Measurements from ENCODE around the gene SHMT2. TPM values are rescaled to one million over a fixed set of nuclear protein-coding genes. Genes with fewer than 3 reads are reported as not detected.
A peak's percentile ranks its signal among the peaks of the same experiment; 100 is the strongest.

SHMT2 gene
- total and polyA plus RNA-seq, 2 of the 4 experiments (the other 2 are of a cell fraction): 266 to 364 TPM

DNA sequence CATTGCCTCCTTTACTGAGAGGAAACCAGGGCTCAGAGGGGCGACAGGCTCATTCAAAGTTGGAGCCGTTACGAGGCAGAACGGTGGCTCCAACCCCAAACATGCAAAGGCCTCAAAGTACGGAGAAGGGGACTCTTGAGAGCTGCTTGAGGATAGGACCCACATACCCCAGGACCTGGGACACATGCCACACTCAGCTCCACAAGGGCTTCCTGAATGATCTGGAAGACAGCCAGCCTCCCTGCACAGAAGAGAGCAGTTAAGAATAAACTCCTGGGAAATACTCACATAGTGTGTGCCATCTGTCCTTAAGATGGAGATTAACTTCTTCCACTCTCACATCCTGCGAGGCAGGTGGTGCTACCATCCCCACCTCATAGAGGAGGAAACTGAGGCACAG is 39.5 kb upstream of the SHMT2 start:
- no peak for TF ChIP-seq MAZ (IDR thresholded peaks at IDR 0.05; ENCODE audit: borderline replicate concordance, low read depth, low read length)
- intact Hi-C loops (cut with micrococcal nuclease) (no loop called here), in situ Hi-C loops (cut with MboI; ENCODE audit: low sequenced_read_pairs) (no loop called here), dilution Hi-C loops (cut with HindIII; ENCODE audit: low sequenced_read_pairs, unreplicated experiment) (no loop called here)
- no peak overlapping the region for H2BK5ac ChIP-seq (ENCODE audit: low read depth, low read length, poor library complexity, severe bottlenecking)
- POLR2A ChIA-PET (ENCODE audit: unreplicated experiment): no interaction called here
- H3K23ac ChIP-seq (ENCODE audit: low read depth, low read length): no peak overlapping the region
- peaks cover 8 to 41% of the 10 kb centered on the region in 2 experiments for H3K79me1 ChIP-seq (ENCODE audit: low read depth in 1 of 2, low read length in 2 of 2)
- H3K4me3 ChIP-seq (ENCODE audit: insufficient read depth, low read depth, low read length): no peak overlapping the region
- H4K91ac ChIP-seq (ENCODE audit: insufficient read depth, low read depth, low read length): no peak overlapping the region
- H3K9me1 ChIP-seq (ENCODE audit: insufficient read depth, low read length): peaks cover 7% of the 10 kb centered on the region; the same call in 1 of the 2 replicates
- no peak overlapping the region for H2AK5ac ChIP-seq (ENCODE audit: low read depth, low read length)
- peaks cover 99% of the 10 kb centered on the region for H3K36me3 ChIP-seq (ENCODE audit: control insufficient read depth, insufficient read depth, low read length)
- H2AK9ac ChIP-seq (replicated peaks; ENCODE audit: low read depth, low read length, poor library complexity): no peak overlapping the region
- no peaks in the 10 kb centered on the region for H3K4me1 ChIP-seq (ENCODE audit: control insufficient read depth, insufficient read depth, low read length)
- ATAC-seq (ENCODE audit: low read depth): peak; percentile 25; the same call in 1 of the 2 replicates
- peaks cover 35% of the 10 kb centered on the region for H4K20me1 ChIP-seq (ENCODE audit: insufficient read depth, low read length)
- H3K27ac ChIP-seq (ENCODE audit: insufficient read depth, low read length): no peak overlapping the region
- no peak for DNase-seq
- no peak overlapping the region for H3K9ac ChIP-seq (ENCODE audit: low read depth, low read length)
- H3K18ac ChIP-seq (ENCODE audit: low read depth, low read length): no peak overlapping the region
- no peak overlapping the region for H4K5ac ChIP-seq (ENCODE audit: low read depth, low read length)
- H3K4me2 ChIP-seq (ENCODE audit: low read depth, low read length): no peak overlapping the region
- WGBS, 2 experiments (ENCODE audit: extremely low coverage in 2 of 2, insufficient read length in 1 of 2): no CpG with 5 or more reads among the region's 6 CpGs
- no peak overlapping the region for H2BK20ac ChIP-seq (ENCODE audit: low read depth, low read length)
- H3K9me3 ChIP-seq (ENCODE audit: control insufficient read depth, insufficient read depth, low read length): no peaks in the 10 kb centered on the region
- H2BK15ac ChIP-seq (ENCODE audit: low read depth, low read length): no peak overlapping the region
- H3K4ac ChIP-seq (ENCODE audit: low read depth, low read length): no peak overlapping the region
- no peak overlapping the region for H4K8ac ChIP-seq (ENCODE audit: low read depth in 2 of 2, low read length in 2 of 2)
- H3K56ac ChIP-seq (ENCODE audit: extremely low read depth, insufficient read depth, low read length): no peak overlapping the region
- CTCF ChIA-PET: no interaction called here
- no peak overlapping the region for H3K14ac ChIP-seq (replicated peaks; ENCODE audit: low read depth, low read length)
- H2BK120ac ChIP-seq (ENCODE audit: low read depth, low read length): no peak overlapping the region
- H2AFZ ChIP-seq (replicated peaks; ENCODE audit: low read length, poor library complexity): no peak overlapping the region
- no peaks in the 10 kb centered on the region for H3K27me3 ChIP-seq (ENCODE audit: control insufficient read depth, insufficient read depth, low read length)
- no TSS peak for BruUV-seq (replicated peaks)

All from IMR-90 (cell line).